Spleen (tissue), 11 donors: ENCODE data around the gene HDAC5. TPM values are rescaled to one million over a fixed set of nuclear protein-coding genes. Genes with fewer than 3 reads are reported as not detected.

Experiments
- DNase-seq: peaks from one replicate; pipeline ENCODE4 v3.0.0-alpha.2; 2020
- H3K27ac ChIP-seq, 8 donors: fragments of 200-600 bp; sonication (generic) in 7 of 8; 1 replicate in 4 of 8; 2 replicates in 4 of 8; pipeline versions ENCODE4 v1.5.0 to v1.8.0; 2016 to 2021; ENCODE audit warnings: inconsistent platforms in 4 of 8, mild to moderate bottlenecking in 4 of 8, moderate library complexity in 1 of 8
- H3K27me3 ChIP-seq, 7 donors: fragments of 200-600 bp; sonication (generic) in 6 of 7; replicated peaks in 1 of 7; 1 replicate in 4 of 7; 2 replicates in 3 of 7; pipeline versions ENCODE4 v1.5.0 to v1.8.0; 2016 to 2021; ENCODE audit warnings: inconsistent platforms in 3 of 7, mild to moderate bottlenecking in 1 of 7
- H3K36me3 ChIP-seq, 6 donors: fragments of 200-600 bp; sonication (generic) in 5 of 6; 1 replicate in 4 of 6; 2 replicates in 2 of 6; pipeline versions ENCODE4 v1.5.0 to v1.8.0; 2016 to 2021; ENCODE audit warnings: inconsistent platforms in 2 of 6
- H3K4me1 ChIP-seq, 6 donors: fragments of 200-600 bp; sonication (generic) in 5 of 6; 1 replicate in 3 of 6; 2 replicates in 3 of 6; pipeline versions ENCODE4 v1.5.0 to v1.8.0; 2016 to 2021; ENCODE audit warnings: inconsistent platforms in 3 of 6
- H3K4me3 ChIP-seq, 8 donors: fragments of 200-600 bp; sonication (generic) in 7 of 8; 1 replicate in 4 of 8; 2 replicates in 4 of 8; pipeline versions ENCODE4 v1.5.0 to v1.8.0; 2016 to 2021; ENCODE audit warnings: inconsistent platforms in 4 of 8, mild to moderate bottlenecking in 4 of 8, moderate library complexity in 2 of 8
- H3K9me3 ChIP-seq, 8 donors: fragments of 200-600 bp; sonication (generic) in 7 of 8; 1 replicate in 4 of 8; 2 replicates in 4 of 8; pipeline versions ENCODE4 v1.5.0 to v1.8.0; 2016 to 2021; ENCODE audit warnings: inconsistent platforms in 4 of 8
- POLR2A ChIP-seq, 3 donors: fragments of 450-650 bp; IDR thresholded peaks; one replicate each; pipeline ENCODE4 v1.5.1; 2017; ENCODE audit warnings: antibody characterized with exemption in 3 of 3, mild to moderate bottlenecking in 1 of 3
- POLR2AphosphoS5 ChIP-seq, 3 donors: sonication (generic); formaldehyde crosslinking; IDR thresholded peaks; one replicate each; pipeline ENCODE4 v1.5.1; 2017; ENCODE audit warnings: antibody characterized with exemption in 3 of 3
- WGBS, 5 donors: extraction: QIAGEN DNeasy Blood & Tissue Kit in 3 of 5; methylation state at CpG; one replicate each; pipeline versions ENCODE4 v1.1.5 to v1.1.7; 2013 to 2018; 5-methylcytosine and 5-hydroxymethylcytosine counted together
- intact Hi-C: fragments of 100-400 bp; cut with DNase I; formaldehyde crosslinking; loops from one replicate; pipeline ENCODE4 v1.15.0; 2023; ENCODE audit warnings: low total_unique reads
- polyA plus RNA-seq, 3 donors: library from polyadenylated mRNA; stranded (reverse); fragments of 200-250 nt; gene quantifications; one replicate each; pipeline ENCODE4 v1.2.1, GENCODE V29; 2013
- total RNA-seq, 7 donors: library from RNA; depleted of rRNA in 3 of 7; stranded (reverse); fragments of >200 nt in 3 of 7; fragmentation: NEBNext Ultra II Directional in 4 of 7; extraction: Animal tissue kit (Norgen Biotek cat#: 25700) in 4 of 7; gene quantifications; one replicate each; pipeline versions ENCODE4 v1.1.0 to v1.2.1, GENCODE V29; 2016 to 2021
- TF ChIP-seq, protein P1 (sequence below), 11 experiments: fragments of 200-600 bp in 7 of 11; fragments of 450-650 bp in 4 of 11; sonication (generic) in 4 of 11; IDR thresholded peaks in 8 of 11; conservative IDR thresholded peaks in 3 of 11; 1 replicate in 7 of 11; 2 replicates in 4 of 11; pipeline versions ENCODE4 v1.4.0 to v1.8.0; 2016 to 2021; ENCODE audit warnings: antibody characterized with exemption in 11 of 11, inconsistent platforms in 4 of 11, mild to moderate bottlenecking in 1 of 11
- donor health status: healthy with polysubstance abuse.
- donor health status: DM: no; HTN: no; CAD: no; lungs with moderate emphysema.
- donor health status: DM: no; HTN: no; CAD: no.
- donor health status: Bipolar disorder and iron deficiency.
- donor health status: healthy.
- donor health status: DM: no; HTN: no; CAD: no.
- donor health status: DM: yes; HTN: yes; CAD: no.

HDAC5 gene
- total and polyA plus RNA-seq, 10 donors: 18.5 to 72.9 (median 46.7) TPM

DNA sequence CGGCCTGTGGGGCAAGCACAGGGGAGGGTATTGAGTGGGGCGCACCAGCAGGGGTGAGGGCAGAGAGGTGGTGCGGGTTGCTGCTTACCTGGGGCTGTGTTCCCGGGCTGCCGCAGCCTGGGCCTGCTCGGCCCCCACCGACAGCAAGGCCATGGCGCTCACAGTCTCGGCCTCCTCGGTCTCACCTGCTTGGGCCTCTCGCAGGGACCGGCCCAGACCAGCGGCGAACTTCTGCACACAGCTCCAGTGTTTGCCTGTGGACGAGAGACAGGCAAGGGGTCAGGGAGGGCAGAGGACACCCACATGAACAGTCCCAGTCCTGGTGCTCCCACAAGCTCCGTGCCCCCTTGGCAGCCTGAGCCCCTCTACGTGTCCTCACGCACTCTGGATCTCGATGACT, 45.0 kb downstream of the HDAC5 start:
- Histone ChIP-seq H3K9me3 (no peaks in the 10 kb centered on the region), H3K27me3 (no peaks in the 10 kb centered on the region), H3K27ac (peak overlapping the region in 2 of 8 donors; percentile 65 to 71), H3K4me3 (no peak overlapping the region), H3K4me1 (peaks cover 0 to 46% (median 15%) of the 10 kb centered on the region in 6 donors), H3K36me3 (peaks cover 0 to 98% (median 82%) of the 10 kb centered on the region in 6 donors)
- 87 to 97% (median 93%) methylated on average over 11 to 19 of the region's 19 CpGs for WGBS, 5 donors
- peak in 1 of 3 donors; percentile 56 for TF ChIP-seq POLR2AphosphoS5 (IDR thresholded peaks at IDR 0.05)
- TF ChIP-seq POLR2A (IDR thresholded peaks at IDR 0.05): no peak
- no peak for DNase-seq
- intact Hi-C loops: no loop called here

DNA sequence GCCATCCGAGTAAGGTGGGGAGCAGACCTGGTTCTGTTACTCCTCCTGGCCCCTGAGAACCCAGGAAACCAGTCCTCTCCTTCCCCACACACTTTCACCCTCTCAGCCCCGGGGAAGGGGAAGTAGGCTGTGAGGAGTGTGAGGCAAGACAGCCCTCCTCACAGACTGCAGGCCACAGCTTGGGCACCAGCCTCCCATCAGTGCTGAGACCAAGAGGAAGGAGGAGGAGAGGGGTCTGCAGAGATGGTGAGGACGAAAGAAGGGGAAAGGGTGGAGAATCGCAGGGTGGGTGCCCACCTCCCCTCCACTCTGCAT, 45.9 kb downstream of the HDAC5 start:
- TF ChIP-seq POLR2A (IDR thresholded peaks at IDR 0.05) (no peak), POLR2AphosphoS5 (IDR thresholded peaks at IDR 0.05) (peak in 2 of 3 donors; percentile 10 to 22)
- H3K27ac ChIP-seq: peak overlapping the region in 5 of 8 donors; percentile 1 to 71 (median 50)
- 32 to 57% (median 46%) methylated on average over 4 of the region's 4 CpGs for WGBS, 5 donors
- no peaks in the 10 kb centered on the region for H3K27me3 ChIP-seq
- intact Hi-C loops: no loop called here
- DNase-seq: no peak
- no peak overlapping the region for H3K4me3 ChIP-seq
- H3K4me1 ChIP-seq: peaks cover 0 to 54% (median 15%) of the 10 kb centered on the region in 6 donors
- peaks cover 0 to 94% (median 74%) of the 10 kb centered on the region in 6 donors for H3K36me3 ChIP-seq
- no peaks in the 10 kb centered on the region for H3K9me3 ChIP-seq

DNA sequence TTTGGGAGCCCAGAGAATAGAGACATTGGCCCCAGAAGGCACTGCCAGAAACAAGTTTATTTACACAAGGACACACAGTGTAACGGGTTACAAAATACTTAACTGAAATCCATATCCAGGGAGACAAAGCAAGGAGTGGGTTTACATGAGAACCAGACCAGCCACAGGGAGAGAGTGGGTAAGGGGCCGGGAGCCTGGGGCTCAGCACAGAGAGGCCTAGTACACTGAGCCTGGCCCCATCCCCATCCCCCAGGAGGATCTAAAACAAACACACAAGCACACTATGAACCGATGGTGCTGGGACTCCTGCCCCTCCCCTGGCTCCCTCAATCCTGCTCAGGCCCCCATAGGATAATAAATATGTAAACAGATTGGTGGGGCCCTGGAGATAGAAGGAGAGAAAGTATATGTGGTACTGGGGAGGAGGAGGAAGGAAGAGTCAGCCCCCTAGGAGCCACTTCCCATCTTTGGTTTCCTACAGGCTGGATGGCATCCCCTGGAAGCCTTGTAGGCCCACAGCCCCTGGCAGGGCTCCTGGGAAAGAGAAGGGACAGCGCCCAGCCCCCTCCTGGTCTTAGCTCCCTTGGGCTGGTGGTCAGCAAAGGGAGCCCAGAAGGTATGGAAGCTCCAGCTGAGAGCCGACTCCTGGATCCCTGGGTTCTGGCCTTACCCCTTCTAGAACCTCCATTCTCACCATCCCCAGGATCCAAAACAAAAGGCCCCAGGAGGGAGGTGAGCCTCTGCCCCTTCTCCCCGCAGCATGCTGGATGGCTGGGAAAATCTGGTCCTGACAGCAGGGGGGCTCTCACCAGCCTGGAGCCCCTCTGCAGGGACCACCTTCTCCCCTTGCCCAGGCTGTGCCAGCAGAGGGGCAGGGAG, 46.5 kb downstream of the HDAC5 start:
- H3K9me3 ChIP-seq: no peaks in the 10 kb centered on the region
- H3K27ac ChIP-seq: peak overlapping the region in 5 of 8 donors; percentile 22 to 71 (median 50)
- TF ChIP-seq POLR2A (IDR thresholded peaks at IDR 0.05): no peak
- TF ChIP-seq POLR2AphosphoS5 (IDR thresholded peaks at IDR 0.05): peak in 1 of 3 donors; percentile 52
- TF ChIP-seq, protein P1, sequence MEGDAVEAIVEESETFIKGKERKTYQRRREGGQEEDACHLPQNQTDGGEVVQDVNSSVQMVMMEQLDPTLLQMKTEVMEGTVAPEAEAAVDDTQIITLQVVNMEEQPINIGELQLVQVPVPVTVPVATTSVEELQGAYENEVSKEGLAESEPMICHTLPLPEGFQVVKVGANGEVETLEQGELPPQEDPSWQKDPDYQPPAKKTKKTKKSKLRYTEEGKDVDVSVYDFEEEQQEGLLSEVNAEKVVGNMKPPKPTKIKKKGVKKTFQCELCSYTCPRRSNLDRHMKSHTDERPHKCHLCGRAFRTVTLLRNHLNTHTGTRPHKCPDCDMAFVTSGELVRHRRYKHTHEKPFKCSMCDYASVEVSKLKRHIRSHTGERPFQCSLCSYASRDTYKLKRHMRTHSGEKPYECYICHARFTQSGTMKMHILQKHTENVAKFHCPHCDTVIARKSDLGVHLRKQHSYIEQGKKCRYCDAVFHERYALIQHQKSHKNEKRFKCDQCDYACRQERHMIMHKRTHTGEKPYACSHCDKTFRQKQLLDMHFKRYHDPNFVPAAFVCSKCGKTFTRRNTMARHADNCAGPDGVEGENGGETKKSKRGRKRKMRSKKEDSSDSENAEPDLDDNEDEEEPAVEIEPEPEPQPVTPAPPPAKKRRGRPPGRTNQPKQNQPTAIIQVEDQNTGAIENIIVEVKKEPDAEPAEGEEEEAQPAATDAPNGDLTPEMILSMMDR (IDR thresholded peaks at IDR 0.05 in 8 of 11, conservative IDR thresholded peaks at IDR 0.05 in 3 of 11): no peak
- WGBS, 5 donors: 76 to 86% (median 79%) methylated on average over 6 of the region's 6 CpGs
- H3K4me3 ChIP-seq: no peak overlapping the region
- DNase-seq: no peak
- H3K27me3 ChIP-seq: no peaks in the 10 kb centered on the region
- intact Hi-C loops: no loop called here
- H3K36me3 ChIP-seq: peaks cover 0 to 88% (median 68%) of the 10 kb centered on the region in 6 donors
- H3K4me1 ChIP-seq: peaks cover under 1 to 60% (median 17%) of the 10 kb centered on the region in 6 donors

DNA sequence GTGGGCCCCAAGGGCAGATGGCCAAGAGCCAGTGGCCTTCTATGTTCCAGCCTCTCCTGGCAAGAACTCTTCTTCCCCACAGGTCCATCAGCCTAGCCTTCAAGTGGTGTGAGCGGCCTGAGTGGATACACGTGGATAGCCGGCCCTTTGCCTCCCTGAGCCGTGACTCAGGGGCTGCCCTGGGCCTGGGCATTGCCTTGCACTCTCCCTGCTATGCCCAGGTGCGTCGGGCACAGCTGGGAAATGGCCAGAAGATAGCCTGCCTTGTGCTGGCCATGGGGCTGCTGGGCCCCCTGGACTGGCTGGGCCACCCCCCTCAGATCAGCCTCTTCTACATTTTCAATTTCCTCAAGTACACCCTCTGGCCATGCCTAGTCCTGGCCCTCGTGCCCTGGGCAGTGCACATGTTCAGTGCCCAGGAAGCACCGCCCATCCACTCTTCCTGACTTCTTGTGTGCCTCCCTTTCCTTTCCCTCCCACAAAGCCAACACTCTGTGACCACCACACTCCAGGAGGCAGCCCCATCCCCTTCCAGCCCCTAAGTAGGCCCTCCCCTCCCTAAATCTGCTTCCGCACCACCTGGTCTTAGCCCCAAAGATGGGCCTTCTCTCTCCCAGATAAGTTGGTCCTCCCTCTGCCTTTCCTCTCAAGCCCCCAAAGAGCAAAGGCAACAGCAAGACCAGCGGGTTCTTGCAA, 47.7 kb downstream of the HDAC5 start:
- Histone ChIP-seq H3K27ac (peak overlapping the region in 3 of 8 donors; percentile 10 to 65 (median 42)), H3K4me1 (peaks cover 9 to 72% (median 28%) of the 10 kb centered on the region in 6 donors), H3K4me3 (no peak overlapping the region), H3K9me3 (no peaks in the 10 kb centered on the region), H3K27me3 (no peaks in the 10 kb centered on the region), H3K36me3 (peaks cover 0 to 76% (median 62%) of the 10 kb centered on the region in 6 donors)
- WGBS, 5 donors: 74 to 84% (median 82%) methylated on average over 10 of the region's 10 CpGs
- DNase-seq: no peak
- TF ChIP-seq POLR2AphosphoS5 (IDR thresholded peaks at IDR 0.05) (peak in 1 of 3 donors; percentile 62), POLR2A (IDR thresholded peaks at IDR 0.05) (no peak)
- intact Hi-C loops: no loop called here

DNA sequence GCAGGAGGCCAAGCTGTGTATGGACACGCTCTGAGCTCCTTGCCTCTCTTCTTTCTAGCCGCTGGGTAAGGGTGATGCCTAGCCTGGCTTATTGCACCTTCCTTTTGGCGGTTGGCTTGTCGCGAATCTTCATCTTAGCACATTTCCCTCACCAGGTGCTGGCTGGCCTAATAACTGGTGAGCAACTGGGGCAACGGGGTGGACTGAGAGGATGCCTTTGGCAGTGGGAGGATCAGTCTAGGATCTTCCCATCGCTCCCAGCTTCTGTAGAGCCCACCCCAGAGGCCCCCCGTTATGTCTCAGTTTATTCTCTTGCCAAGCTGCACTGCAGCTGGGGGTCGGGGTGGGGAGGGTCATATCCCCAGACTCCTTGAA, 48.5 kb downstream of the HDAC5 start:
- TF ChIP-seq POLR2AphosphoS5 (IDR thresholded peaks at IDR 0.05) (no peak), POLR2A (IDR thresholded peaks at IDR 0.05) (no peak)
- TF ChIP-seq, protein P1 (IDR thresholded peaks at IDR 0.05 in 8 of 11, conservative IDR thresholded peaks at IDR 0.05 in 3 of 11): no peak
- Histone ChIP-seq H3K4me1 (peaks cover 9 to 73% (median 32%) of the 10 kb centered on the region in 6 donors), H3K9me3 (no peaks in the 10 kb centered on the region), H3K27ac (peak overlapping the region in 1 of 8 donors; percentile 65), H3K4me3 (no peak overlapping the region), H3K27me3 (no peaks in the 10 kb centered on the region), H3K36me3 (peaks cover 0 to 67% (median 54%) of the 10 kb centered on the region in 6 donors)
- intact Hi-C loops: no loop called here
- no peak for DNase-seq
- 94 to 96% (median 95%) methylated on average over 9 of the region's 9 CpGs for WGBS, 5 donors
